Non-pigmented ciliary epithelial cell (primary cell): ENCODE results near the gene RXFP3.
A peak's percentile ranks its signal among the peaks of the same experiment; 100 is the strongest.
"Not testable (repeated sequence)": the region's sequence is repeated elsewhere in the genome, so short reads cannot be mapped to it uniquely, and the experiment has no call there.

Source experiments
- DNase-seq: peaks from one replicate; pipeline ENCODE4 v3.0.0-alpha.2; 2010; ENCODE audit warnings: low read depth

The RXFP3 gene

GRCh38 chr5:33936381-33937016 is at the start of gene RXFP3:
RXFP3 (plus strand) TSS chr5:33936386; CDS start chr5:33936741, 355 bp downstream.
- DNase-seq, result no peak

- no peak for DNase-seq
Measured at GRCh38 chr5:33887268-33887667, 48.9 kb upstream of the RXFP3 start.

GRCh38 chr5:33888587-33888986 is 47.6 kb upstream of the RXFP3 start:
- DNase-seq, result no peak

- no peak for DNase-seq
Measured at GRCh38 chr5:33890131-33891032, 45.8 kb upstream of the RXFP3 start.

GRCh38 chr5:33891446-33891787 is 44.8 kb upstream of the RXFP3 start:
- no peak for DNase-seq

- DNase-seq, result peak; percentile 36
Measured at GRCh38 chr5:33891788-33892619, 44.2 kb upstream of the RXFP3 start, which contains the start of gene ADAMTS12. ADAMTS12 (minus strand) TSS chr5:33891990; CDS start chr5:33891856, 134 bp downstream.

GRCh38 chr5:33892620-33893137 is 43.5 kb upstream of the RXFP3 start:
- peak; percentile 91 for DNase-seq

- DNase-seq, result peak; percentile 60
Measured at GRCh38 chr5:33894566-33894965, 41.6 kb upstream of the RXFP3 start.

GRCh38 chr5:33901156-33901555 is 35.0 kb upstream of the RXFP3 start:
- DNase-seq, result no peak

GRCh38 chr5:33903118-33903517 is 33.1 kb upstream of the RXFP3 start:
- no peak for DNase-seq

GRCh38 chr5:33905381-33905780 is 30.8 kb upstream of the RXFP3 start:
- DNase-seq, result no peak

- not testable (repeated sequence) for DNase-seq
Measured at GRCh38 chr5:33906248-33906647, 29.9 kb upstream of the RXFP3 start.

GRCh38 chr5:33914844-33915243 is 21.3 kb upstream of the RXFP3 start:
- not testable (repeated sequence) for DNase-seq

- no peak for DNase-seq
Measured at GRCh38 chr5:33921002-33921401, 15.2 kb upstream of the RXFP3 start.

- DNase-seq, result no peak
Measured at GRCh38 chr5:33925278-33925677, 10.9 kb upstream of the RXFP3 start.

- DNase-seq, result no peak
Measured at GRCh38 chr5:33927685-33928084, 8.5 kb upstream of the RXFP3 start.

GRCh38 chr5:33928283-33928682 is 7.9 kb upstream of the RXFP3 start:
- DNase-seq, result no peak

GRCh38 chr5:33929925-33930690 is 6.1 kb upstream of the RXFP3 start:
- DNase-seq, result no peak

- no peak for DNase-seq
Measured at GRCh38 chr5:33931136-33931535, 5.0 kb upstream of the RXFP3 start.

- DNase-seq, result no peak
Measured at GRCh38 chr5:33933723-33934169, 2.4 kb upstream of the RXFP3 start.

GRCh38 chr5:33934176-33934575 is 2.0 kb upstream of the RXFP3 start:
- DNase-seq, result peak; percentile 43
